GM19397 (cell line): ENCODE data around the gene ARSI.

Experiments
- ATAC-seq: cut with Tn5 transposase; IDR thresholded peaks from one replicate; pipeline ENCODE4 v1.9.1; 2021; ENCODE audit warnings: mild to moderate bottlenecking, moderate library complexity; ENCODE audit not compliant: unreplicated experiment

The ARSI gene

GRCh38 chr5:150309101-150309885 is 6.6 kb upstream of the ARSI start:
- ATAC-seq, result no peak

GRCh38 chr5:150307617-150308426 is 5.1 kb upstream of the ARSI start:
- no peak for ATAC-seq

- ATAC-seq, result no peak
Observed at GRCh38 chr5:150306775-150307174, 4.1 kb upstream of the ARSI start.

GRCh38 chr5:150305557-150305956 is 2.9 kb upstream of the ARSI start:
- no peak for ATAC-seq

- no peak for ATAC-seq
Observed at GRCh38 chr5:150305095-150305494, 2.4 kb upstream of the ARSI start.

- ATAC-seq, result no peak
Observed at GRCh38 chr5:150304481-150305081, 1.9 kb upstream of the ARSI start.

- no peak for ATAC-seq
Observed at GRCh38 chr5:150303660-150304386, 1.1 kb upstream of the ARSI start.

GRCh38 chr5:150303070-150303615 is 438 bp upstream of the ARSI start:
- no peak for ATAC-seq

GRCh38 chr5:150301901-150302300 is 804 bp downstream of the ARSI start:
- ATAC-seq, result no peak

GRCh38 chr5:150301170-150301505 is 1.6 kb downstream of the ARSI start:
- no peak for ATAC-seq

GRCh38 chr5:150300496-150301169 is 2.1 kb downstream of the ARSI start:
- no peak for ATAC-seq

- ATAC-seq, result no peak
Observed at GRCh38 chr5:150299571-150300327, 3.0 kb downstream of the ARSI start.

- ATAC-seq, result no peak
Observed at GRCh38 chr5:150298701-150299451, 3.8 kb downstream of the ARSI start.

- no peak for ATAC-seq
Observed at GRCh38 chr5:150297934-150298595, 4.6 kb downstream of the ARSI start.

GRCh38 chr5:150297236-150297890 is 5.3 kb downstream of the ARSI start:
- no peak for ATAC-seq

GRCh38 chr5:150296496-150296895 is 6.2 kb downstream of the ARSI start:
- ATAC-seq, result no peak

- no peak for ATAC-seq
Observed at GRCh38 chr5:150295741-150296486, 6.8 kb downstream of the ARSI start.
